GM19238 (cell line): Measurements from ENCODE around the gene LFNG.

Experiments
- DNase-seq: peaks from one replicate; pipeline ENCODE4 v3.0.0; 2011; ENCODE audit warnings: low spot score; ENCODE audit not compliant: insufficient read length

LFNG gene

DNA sequence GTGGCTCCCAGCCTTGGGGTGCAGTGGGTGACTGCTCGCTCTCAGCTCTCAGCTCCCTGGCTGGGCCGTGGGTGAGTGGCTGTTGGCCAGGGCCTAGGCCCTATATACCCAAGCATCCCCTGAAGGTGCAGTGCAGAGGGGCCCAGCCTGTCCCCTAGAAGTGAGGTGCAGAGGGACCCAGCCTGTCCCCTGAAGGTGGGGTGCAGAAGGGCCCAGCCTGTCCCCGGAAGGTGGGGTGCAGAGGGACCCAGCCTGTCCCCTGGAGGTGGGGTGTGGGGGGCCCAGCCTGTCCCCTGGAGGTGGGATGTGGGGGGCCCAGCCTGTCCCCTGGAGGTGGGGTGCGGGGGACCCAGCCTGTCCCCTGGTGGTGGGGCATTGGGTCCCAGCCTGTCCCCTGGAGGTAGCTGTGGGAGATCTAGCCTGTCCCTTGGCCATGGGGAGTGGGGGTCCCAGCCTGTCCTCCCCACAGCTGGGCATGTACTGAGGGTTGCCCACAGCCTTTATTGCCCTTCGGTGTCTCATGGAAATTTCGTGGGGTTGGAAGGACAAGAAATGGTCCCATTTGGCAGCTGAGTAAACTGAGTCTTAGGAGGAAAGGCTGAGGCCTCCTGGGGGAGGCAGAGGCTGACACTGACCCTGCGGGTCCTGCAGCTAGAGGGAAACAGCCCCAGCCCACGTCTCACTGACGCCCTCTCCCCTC is 17.5 kb upstream of the LFNG start:
- no peak for DNase-seq

- DNase-seq: no peak
Measured at GRCh38 chr7:2502647-2502966, 17.0 kb upstream of the LFNG start.

DNA sequence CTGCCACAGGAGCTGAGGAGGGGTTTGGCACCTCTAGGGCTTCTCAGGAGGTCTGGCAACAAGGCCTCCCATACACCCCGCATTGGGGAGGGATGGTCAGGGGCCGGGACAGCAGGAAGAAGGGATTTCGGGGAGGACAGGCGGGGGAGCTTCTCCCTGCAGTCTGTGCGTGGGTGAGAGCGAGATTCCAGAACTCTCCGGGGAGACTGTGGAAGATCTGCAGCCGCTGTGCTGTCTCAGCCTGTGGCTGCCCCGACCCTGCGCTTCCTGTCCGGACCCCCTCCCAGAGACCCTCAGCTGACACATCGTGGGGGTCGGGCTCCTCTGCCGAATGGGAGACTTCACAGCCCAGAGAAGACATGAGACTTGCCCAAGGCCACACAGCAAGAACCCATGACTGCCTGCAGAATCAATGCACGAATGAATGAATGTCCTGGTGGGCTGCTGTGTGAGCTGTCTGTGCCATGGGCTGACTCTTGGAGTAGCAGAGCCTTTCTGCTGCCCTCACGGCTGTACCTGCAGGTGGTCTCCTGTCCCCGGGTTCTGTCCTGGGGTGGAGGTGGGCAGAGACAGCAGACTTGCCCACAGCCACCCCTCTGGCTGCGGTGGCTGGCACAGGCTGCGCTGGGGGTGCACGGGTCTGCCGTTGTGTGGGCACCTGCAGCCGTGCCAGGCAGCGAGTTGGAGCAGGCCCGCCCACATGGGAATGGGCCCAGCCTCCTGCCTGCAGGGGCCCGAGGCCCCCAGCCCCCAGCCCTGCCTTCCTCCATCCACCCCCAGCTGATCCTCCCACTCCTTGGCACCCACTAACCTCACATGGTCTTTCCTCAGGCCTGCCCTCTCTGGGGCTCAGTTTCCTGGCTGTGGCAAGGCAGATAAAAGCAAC is 16.3 kb upstream of the LFNG start:
- no peak for DNase-seq

DNA sequence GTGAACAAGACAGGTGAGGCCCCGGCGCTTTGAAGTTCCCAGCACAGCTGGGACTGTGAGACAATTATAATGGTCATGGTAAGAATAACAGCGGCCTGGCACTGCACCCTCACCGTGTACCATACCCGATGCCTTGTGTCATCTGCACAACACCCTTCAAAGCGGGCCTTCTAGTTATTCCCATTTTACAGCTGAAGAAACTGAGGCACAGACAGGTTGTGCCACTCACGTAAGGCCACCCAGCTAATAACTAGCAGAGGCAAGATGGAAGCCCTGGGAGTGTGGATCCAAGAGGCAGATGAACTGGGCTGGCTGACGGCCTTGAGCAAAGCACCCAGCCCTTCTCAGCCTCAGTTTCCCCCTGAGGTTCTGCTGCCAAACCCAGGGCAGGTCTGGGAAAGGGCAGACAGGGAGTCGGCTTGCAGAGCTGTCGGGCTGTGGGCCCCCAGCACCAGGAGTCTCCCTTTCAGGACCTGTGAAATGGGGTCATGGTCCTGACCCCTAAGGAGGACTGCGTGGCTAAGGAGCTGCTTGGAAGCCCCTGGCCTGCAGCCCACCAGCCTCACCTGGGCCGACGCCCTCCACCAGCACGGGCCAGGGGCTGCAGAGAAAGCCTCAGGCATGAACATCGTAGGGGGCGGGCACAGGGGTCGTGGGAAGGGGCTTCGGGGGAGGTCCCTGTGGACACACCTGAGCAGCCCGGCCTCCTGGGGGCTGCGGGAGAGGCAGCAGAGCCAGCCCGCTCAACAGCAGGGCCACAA is 15.3 kb upstream of the LFNG start:
- no peak for DNase-seq

DNA sequence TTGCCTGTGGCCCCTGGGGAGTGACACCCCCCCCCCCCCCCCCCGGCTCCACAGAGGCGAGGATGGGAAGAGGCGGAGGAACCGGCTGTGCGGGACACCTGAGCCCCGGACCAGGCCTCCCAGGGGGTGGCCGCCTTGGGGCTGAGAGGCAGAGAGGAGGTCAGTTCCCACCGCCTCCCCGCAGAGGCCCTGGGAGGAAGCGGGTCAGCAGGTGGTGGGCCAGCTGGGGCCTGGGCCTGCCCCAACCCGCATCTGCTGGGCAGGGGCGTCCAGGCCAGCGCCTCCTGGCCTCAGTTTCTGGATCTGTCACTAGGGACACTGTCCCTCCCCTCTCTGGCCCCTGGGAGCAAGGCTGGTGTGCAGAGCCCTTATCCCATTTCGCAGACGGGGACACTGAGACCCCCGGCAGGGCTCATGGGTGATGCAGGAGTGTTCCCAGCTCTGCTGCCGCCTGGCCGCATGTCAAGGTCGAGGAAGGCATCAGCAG is 14.6 kb upstream of the LFNG start:
- no peak for DNase-seq

DNA sequence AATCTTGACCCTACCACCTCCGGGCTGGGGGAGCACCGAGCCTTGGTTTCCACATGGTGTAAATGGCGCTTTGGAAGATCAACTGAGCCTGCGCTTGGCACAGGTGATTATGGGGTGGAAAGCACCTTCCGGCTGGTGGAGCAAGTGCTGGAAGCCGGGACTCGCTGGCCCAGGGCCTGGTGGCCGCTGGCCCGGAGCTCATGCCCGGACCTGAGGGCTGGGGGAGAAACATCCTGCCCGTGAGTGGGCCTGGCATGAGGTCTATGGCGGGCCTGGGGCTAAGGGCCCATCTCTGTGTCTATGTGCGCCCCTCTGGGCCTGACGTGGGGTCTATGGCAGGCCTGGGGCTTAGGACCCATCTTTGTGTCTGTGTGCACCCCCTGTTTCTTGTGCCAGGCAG is 14.2 kb upstream of the LFNG start:
- DNase-seq: no peak

- DNase-seq: no peak
Measured at GRCh38 chr7:2507208-2507916, 12.2 kb upstream of the LFNG start.

DNA sequence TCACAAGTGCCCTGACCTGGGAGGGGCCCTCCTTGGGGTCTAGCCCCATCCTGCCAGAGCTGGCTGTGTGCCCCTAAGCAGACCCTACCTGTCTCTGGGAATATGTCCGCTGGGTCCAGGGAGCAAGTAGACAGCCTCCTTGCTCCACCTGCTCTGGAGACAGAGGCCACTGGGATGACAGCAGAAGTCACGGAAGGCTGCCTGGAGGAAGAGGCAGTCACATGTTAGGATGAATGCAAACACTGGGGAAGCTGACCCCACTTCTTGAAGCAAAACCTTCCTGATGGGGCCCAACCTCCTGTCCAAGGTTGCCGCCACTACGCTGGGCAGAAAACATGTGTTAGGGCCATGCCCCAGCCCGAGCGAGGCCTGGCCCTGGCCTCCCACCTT is 11.7 kb upstream of the LFNG start:
- no peak for DNase-seq

DNA sequence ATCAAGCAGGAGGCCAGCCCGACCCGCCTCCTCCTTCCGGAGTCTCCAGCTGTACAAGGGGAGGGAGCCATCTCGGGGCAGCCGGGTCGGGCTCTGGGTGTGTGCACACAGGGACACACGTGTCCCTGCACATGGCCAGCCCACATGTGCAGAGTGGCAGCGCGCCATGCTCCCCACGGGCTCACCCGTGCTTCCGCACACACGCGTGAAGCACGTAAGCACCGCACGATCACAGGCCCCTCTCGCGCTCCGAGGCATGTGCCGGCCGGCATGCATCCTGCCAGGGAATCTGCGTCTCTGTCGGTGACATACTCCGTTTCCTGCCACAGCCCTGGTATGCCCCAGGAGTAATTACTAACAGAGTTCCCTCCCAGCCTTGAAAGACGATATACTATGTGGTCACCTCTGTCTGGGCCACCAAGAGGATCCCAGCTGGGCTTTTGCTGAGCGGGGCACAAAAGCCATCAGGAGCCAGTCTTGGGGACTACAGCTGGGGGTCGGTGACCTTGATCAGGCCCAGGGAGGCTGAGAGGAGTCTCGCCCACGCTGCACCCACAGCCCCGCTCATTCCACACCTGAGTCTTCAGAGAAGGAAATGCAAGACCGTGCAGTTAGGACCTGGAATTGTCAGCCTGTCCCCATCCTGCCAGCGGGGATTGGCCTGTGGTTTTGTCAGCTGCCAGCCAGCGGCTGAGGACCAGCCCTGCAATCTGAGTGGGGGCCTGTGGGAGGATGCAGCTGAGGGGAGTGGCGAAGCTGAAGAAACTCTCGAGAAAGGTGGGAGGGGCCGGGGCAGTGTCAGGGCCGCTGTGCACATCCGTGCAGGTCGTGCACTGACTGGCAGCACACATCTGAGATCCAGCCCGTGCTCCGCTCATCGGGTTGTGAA is 11.0 kb upstream of the LFNG start:
- DNase-seq: peak; percentile 75

- no peak for DNase-seq
Measured at GRCh38 chr7:2509298-2509906, 10.2 kb upstream of the LFNG start.

GRCh38 chr7:2510130-2510776 is 9.3 kb upstream of the LFNG start:
- DNase-seq: no peak

DNA sequence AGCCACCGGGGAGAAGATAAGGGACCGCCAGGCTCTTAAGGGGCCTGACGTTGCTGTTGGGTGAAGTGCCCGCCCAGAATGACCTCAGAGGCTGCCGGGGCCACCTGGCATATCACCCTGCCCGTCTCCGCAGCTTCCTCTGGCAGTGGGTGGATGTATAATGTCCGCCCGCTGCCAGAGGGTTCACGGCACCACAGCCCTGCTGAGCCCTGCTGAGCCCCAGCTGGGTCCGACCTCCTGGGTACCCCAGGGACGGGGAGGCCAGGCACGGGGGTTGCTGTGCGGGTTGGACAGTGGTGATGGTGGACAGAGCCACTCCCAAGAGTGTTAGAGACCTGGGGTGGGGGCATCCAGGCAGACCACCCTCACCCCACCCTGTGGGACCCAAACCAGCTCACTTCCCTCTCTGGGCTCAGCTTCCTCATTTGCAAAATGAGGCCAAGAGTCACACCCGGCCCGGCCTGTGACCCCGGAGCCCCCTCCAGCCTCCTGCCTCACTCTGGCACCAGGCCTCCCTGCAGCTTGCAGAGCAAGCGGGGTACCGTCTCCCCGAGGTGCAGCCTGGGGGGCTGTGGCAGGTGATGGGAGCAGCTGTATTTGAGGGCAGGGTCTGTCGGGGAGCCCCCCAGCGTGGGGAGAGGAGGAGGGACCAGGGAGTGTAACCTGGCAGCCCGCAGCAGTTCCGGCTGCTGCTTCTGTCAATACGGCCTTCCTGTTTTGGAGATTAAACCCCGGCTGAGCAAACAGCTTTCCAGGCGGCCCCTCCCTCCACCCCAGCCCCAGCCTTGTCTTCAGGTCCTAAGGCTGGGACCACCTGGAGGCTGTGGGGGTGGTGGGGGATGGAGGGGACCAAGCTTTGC is 8.4 kb upstream of the LFNG start:
- peak; percentile 72 for DNase-seq

GRCh38 chr7:2511769-2512168 is 7.8 kb upstream of the LFNG start:
- DNase-seq: no peak

DNA sequence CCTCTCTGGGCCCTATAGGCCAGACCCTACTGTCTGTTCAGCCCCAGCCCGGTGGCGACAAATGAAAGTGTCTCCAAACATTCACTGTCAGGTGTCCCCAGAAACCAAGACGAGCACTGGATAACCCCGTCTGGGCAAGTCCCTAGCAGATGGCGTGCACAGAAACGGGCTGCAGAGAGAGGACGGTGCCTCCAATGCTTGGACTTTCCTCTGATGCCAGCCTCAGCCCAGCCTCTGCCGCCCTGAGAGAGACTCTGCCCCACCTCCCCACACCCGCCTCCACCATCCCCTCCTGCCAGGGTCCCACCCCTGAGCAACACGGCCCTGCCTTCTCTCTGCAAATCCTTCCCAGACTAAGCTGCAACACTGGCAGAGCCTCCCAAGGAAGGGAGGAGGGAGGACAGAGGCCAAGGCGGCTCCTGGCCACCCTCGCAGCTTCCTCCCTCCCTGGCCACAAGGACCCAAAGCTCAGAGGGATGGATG is 7.4 kb upstream of the LFNG start:
- DNase-seq: no peak

- no peak for DNase-seq
Measured at GRCh38 chr7:2512713-2513112, 6.9 kb upstream of the LFNG start.

- DNase-seq: no peak
Measured at GRCh38 chr7:2513702-2514101, 5.9 kb upstream of the LFNG start.

DNA sequence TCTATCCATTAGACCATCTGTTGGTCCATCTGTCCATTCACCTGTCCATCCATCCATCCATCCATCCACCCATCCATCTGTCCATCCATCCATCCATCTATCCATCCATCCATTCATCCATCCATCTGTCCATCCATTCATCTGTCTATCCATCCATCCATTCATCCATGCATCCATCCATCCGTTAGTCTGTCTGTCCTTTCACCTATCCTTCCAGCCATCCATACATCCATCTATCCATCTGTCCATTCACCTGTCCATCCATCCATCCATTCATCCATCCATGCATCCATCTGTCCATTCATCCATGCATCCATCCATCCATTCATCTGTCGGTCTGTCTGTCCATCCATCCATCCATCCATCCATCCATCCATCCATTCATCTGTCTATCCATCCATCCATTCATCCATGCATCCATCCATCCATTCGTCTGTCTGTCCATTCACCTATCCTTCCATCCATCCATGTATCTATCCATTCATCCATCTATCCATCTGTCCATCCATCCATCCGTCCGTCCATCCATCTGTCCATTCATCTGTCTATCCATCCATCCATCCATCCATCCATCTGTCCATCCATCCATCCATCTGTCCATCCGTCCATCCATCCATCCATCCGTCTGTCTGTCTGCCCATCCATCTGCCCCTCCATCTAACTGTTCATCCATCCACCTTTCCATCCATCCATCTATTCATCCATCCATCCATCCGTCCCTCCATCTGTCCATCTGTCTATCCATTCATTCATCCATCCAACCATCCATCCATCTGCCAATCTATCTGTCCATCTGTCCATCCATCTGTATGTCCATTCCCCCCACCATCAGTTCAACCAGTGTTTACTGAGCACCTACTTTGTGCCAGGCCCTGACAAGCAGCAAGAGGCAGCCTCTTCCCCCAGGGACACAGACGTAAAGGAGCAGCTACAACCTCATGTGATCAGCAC is 4.8 kb upstream of the LFNG start:
- no peak for DNase-seq
